ENCODE measurements around the gene ZNF469.

Gene ZNF469

GRCh38 chr16:88375236-88375975 is 7.4 kb upstream of the ZNF469 start:
- Mint-ChIP-seq H3K36me3 (ENCODE audit: low read depth) (no peaks in the 10 kb centered on the region), H3K27ac (no peak overlapping the region), H3K9me3 (no peaks in the 10 kb centered on the region), H3K27me3 (peaks cover 8% of the 10 kb centered on the region), H3K4me1 (ENCODE audit: low read depth) (no peaks in the 10 kb centered on the region), H3K4me3 (no peak overlapping the region)
- intact Hi-C loops (cut with micrococcal nuclease) = no loop called here

- Mint-ChIP-seq H3K4me3 (no peak overlapping the region), H3K9me3 (no peaks in the 10 kb centered on the region), H3K36me3 (ENCODE audit: low read depth) (no peaks in the 10 kb centered on the region), H3K27me3 (peaks cover 8% of the 10 kb centered on the region), H3K4me1 (ENCODE audit: low read depth) (no peaks in the 10 kb centered on the region), H3K27ac (no peak overlapping the region)
- intact Hi-C loops (cut with micrococcal nuclease) = no loop called here
Observed at GRCh38 chr16:88375996-88376834, 6.5 kb upstream of the ZNF469 start.

DNA sequence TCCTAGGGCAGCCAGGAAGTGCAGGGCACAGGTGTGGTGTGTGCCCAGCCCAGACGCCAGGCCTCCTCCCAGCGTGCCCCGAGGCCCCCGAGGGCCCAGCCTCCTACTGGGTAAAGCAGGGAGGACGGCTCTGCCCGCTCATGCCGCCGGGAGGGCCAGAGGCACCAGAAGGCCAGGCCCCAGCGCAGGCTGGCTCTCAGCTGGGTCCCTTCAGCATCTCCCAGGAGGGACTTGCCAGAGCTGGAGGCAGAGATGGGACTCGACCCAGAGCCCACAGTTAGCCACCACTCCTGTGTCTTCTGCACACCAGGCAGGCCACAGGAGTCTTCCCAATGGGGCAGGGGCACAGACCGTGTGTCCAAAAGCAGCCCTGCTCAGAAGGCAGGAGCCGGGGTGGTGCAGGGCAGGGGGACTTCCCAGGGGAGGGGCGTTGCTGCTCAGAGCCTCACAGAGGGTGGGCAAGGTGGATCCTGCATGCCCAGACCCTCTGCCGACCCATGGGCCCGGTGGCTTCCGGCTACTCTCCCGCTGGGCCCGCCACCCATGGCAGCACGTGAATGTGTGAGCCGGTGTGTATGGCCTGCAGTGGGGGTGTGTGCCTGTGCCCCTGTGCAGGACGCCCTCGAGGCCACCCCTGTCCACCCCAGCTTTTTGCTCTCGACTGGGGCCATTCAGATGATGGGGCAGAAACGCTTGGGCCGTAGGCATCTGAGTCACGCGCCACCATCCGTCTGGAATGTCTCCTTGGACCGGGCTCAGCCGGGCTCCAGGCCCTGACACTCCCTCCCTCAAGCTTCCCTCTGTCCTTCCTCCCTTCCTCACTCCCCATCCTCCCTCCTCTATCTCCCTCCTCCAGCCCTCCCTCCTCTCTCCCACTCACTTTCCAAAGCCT is 5.7 kb upstream of the ZNF469 start:
- no peaks in the 10 kb centered on the region for H3K36me3 Mint-ChIP-seq (ENCODE audit: low read depth)
- H3K4me3 Mint-ChIP-seq = no peak overlapping the region
- no peaks in the 10 kb centered on the region for H3K4me1 Mint-ChIP-seq (ENCODE audit: low read depth)
- H3K27me3 Mint-ChIP-seq = peaks cover 8% of the 10 kb centered on the region
- H3K9me3 Mint-ChIP-seq = no peaks in the 10 kb centered on the region
- intact Hi-C loops (cut with micrococcal nuclease) = no loop called here
- H3K27ac Mint-ChIP-seq = no peak overlapping the region

GRCh38 chr16:88377961-88378360 is 4.8 kb upstream of the ZNF469 start:
- Mint-ChIP-seq H3K9me3 (no peaks in the 10 kb centered on the region), H3K27me3 (peaks cover 8% of the 10 kb centered on the region), H3K4me1 (ENCODE audit: low read depth) (no peaks in the 10 kb centered on the region), H3K4me3 (no peak overlapping the region), H3K27ac (no peak overlapping the region), H3K36me3 (ENCODE audit: low read depth) (no peaks in the 10 kb centered on the region)
- intact Hi-C loops (cut with micrococcal nuclease) = no loop called here

GRCh38 chr16:88378401-88378800 is 4.4 kb upstream of the ZNF469 start:
- Mint-ChIP-seq H3K4me1 (ENCODE audit: low read depth) (no peaks in the 10 kb centered on the region), H3K27me3 (peaks cover 8% of the 10 kb centered on the region), H3K4me3 (no peak overlapping the region), H3K36me3 (ENCODE audit: low read depth) (no peaks in the 10 kb centered on the region), H3K9me3 (no peaks in the 10 kb centered on the region), H3K27ac (no peak overlapping the region)
- intact Hi-C loops (cut with micrococcal nuclease) = no loop called here

GRCh38 chr16:88378836-88379693 is 3.7 kb upstream of the ZNF469 start:
- no peak overlapping the region for H3K4me3 Mint-ChIP-seq
- no peaks in the 10 kb centered on the region for H3K4me1 Mint-ChIP-seq (ENCODE audit: low read depth)
- H3K27me3 Mint-ChIP-seq = peaks cover 9% of the 10 kb centered on the region
- H3K36me3 Mint-ChIP-seq (ENCODE audit: low read depth) = no peaks in the 10 kb centered on the region
- no peaks in the 10 kb centered on the region for H3K9me3 Mint-ChIP-seq
- H3K27ac Mint-ChIP-seq = no peak overlapping the region
- intact Hi-C loops (cut with micrococcal nuclease) = no loop called here

GRCh38 chr16:88379694-88380040 is 3.1 kb upstream of the ZNF469 start:
- H3K4me3 Mint-ChIP-seq = no peak overlapping the region
- peaks cover 5% of the 10 kb centered on the region for H3K4me1 Mint-ChIP-seq (ENCODE audit: low read depth)
- H3K27ac Mint-ChIP-seq = no peak overlapping the region
- no peaks in the 10 kb centered on the region for H3K36me3 Mint-ChIP-seq (ENCODE audit: low read depth)
- peaks cover 13% of the 10 kb centered on the region for H3K27me3 Mint-ChIP-seq
- H3K9me3 Mint-ChIP-seq = no peaks in the 10 kb centered on the region
- intact Hi-C loops (cut with micrococcal nuclease) = no loop called here

DNA sequence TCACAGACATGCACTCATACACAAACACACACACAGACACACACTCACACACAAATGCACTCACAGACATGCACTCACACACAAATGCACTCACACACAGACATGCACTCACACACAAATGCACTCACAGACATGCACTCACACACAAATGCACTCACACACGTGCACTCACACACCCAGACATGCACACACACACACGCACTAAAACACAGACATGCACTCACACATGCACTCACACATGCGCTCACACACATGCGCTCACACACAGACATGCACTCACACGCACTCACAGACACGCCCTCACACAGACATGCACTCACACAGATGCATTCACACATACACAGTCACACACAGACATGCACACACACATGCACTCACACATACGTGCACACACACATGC is 2.7 kb upstream of the ZNF469 start:
- Mint-ChIP-seq H3K27ac (no peak overlapping the region), H3K27me3 (peaks cover 17% of the 10 kb centered on the region), H3K4me3 (no peak overlapping the region), H3K36me3 (ENCODE audit: low read depth) (no peaks in the 10 kb centered on the region), H3K4me1 (ENCODE audit: low read depth) (peaks cover 5% of the 10 kb centered on the region), H3K9me3 (no peaks in the 10 kb centered on the region)
- intact Hi-C loops (cut with micrococcal nuclease) = no loop called here

- no peaks in the 10 kb centered on the region for H3K9me3 Mint-ChIP-seq
- no peaks in the 10 kb centered on the region for H3K36me3 Mint-ChIP-seq (ENCODE audit: low read depth)
- intact Hi-C loops (cut with micrococcal nuclease) = no loop called here
- no peak overlapping the region for H3K4me3 Mint-ChIP-seq
- peaks cover 5% of the 10 kb centered on the region for H3K4me1 Mint-ChIP-seq (ENCODE audit: low read depth)
- no peak overlapping the region for H3K27ac Mint-ChIP-seq
- H3K27me3 Mint-ChIP-seq = peaks cover 23% of the 10 kb centered on the region
Observed at GRCh38 chr16:88380619-88381018, 2.1 kb upstream of the ZNF469 start.

DNA sequence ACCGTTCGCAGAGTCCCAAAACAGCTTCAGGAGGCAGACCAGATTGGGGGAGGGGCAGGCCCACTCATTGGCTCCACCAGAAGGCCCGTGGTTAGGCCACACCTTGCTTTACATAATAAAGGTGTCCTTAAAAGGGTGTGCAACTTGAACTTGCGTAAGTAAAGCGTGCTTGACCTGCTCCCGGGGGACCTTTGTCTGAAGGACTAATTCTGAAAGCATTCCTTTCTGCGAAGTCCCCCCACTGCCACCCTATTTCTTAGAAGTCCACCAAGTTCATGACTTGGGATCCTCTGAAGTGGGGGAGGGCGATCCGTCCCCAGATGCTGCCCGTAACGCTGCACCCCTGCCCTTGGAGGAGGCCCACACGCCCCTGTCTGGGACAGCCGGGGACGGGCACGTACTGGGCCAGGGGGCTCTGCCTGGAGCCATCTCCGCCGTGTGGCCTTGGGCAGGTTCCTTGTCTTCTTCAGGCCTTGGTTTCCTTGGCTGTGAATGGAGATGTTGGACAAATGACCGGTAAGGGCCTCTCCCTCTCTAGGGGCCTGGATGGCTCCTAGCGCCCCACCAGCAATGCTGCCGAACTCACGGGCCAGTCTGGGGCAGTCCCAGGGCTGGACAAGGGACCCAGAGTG is 823 bp upstream of the ZNF469 start:
- peaks cover 5% of the 10 kb centered on the region for H3K4me1 Mint-ChIP-seq (ENCODE audit: low read depth)
- H3K27ac Mint-ChIP-seq = no peak overlapping the region
- H3K9me3 Mint-ChIP-seq = no peaks in the 10 kb centered on the region
- peaks cover 35% of the 10 kb centered on the region for H3K27me3 Mint-ChIP-seq
- no peak overlapping the region for H3K4me3 Mint-ChIP-seq
- intact Hi-C loops (cut with micrococcal nuclease) = no loop called here
- H3K36me3 Mint-ChIP-seq (ENCODE audit: low read depth) = no peaks in the 10 kb centered on the region

DNA sequence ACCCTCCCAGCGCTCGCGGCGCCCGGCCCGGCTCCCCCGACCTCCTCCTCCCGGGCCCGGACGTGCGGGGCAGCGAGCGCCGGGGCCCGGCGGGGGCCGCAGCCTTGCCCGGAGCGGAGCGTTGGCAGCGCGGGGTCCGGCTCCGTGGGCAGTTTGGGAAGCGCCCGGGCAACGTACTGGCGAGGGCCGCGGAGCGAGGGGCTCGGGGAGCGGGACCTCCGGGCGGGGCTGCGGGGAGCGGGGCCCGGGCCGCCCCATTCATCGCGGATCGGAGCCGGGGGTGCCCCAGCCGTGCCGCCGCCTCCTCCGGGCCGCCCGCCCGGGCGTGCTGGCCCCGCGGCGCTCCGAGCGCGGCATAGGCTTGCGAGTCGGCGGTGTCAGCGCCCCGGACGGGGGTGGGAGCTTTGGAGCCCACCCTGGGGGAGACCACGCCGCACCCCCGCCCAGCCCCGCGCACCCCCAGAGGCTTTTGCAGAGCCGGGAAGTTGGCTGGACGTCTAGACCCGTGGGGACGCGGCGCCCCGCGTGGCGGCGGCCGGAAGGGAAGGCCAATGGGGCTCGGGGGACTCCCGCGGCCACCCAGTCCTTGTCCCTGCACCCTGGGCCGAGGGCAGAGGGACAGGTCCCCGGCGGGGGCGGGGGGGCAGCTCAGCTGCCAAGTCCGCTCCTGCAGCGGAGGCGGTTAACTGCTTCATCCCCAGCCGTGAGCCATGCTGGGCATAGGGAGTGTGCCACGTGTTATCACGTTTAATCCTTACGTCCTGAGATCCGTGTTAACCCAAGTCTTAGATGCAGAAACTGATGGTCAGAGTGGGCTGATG is 852 bp downstream of the ZNF469 start:
- intact Hi-C loops (cut with micrococcal nuclease) = no loop called here
- H3K4me1 Mint-ChIP-seq (ENCODE audit: low read depth) = peaks cover 5% of the 10 kb centered on the region
- H3K4me3 Mint-ChIP-seq = no peak overlapping the region
- peaks cover 45% of the 10 kb centered on the region for H3K27me3 Mint-ChIP-seq
- H3K9me3 Mint-ChIP-seq = no peaks in the 10 kb centered on the region
- H3K36me3 Mint-ChIP-seq (ENCODE audit: low read depth) = no peaks in the 10 kb centered on the region
- no peak overlapping the region for H3K27ac Mint-ChIP-seq

DNA sequence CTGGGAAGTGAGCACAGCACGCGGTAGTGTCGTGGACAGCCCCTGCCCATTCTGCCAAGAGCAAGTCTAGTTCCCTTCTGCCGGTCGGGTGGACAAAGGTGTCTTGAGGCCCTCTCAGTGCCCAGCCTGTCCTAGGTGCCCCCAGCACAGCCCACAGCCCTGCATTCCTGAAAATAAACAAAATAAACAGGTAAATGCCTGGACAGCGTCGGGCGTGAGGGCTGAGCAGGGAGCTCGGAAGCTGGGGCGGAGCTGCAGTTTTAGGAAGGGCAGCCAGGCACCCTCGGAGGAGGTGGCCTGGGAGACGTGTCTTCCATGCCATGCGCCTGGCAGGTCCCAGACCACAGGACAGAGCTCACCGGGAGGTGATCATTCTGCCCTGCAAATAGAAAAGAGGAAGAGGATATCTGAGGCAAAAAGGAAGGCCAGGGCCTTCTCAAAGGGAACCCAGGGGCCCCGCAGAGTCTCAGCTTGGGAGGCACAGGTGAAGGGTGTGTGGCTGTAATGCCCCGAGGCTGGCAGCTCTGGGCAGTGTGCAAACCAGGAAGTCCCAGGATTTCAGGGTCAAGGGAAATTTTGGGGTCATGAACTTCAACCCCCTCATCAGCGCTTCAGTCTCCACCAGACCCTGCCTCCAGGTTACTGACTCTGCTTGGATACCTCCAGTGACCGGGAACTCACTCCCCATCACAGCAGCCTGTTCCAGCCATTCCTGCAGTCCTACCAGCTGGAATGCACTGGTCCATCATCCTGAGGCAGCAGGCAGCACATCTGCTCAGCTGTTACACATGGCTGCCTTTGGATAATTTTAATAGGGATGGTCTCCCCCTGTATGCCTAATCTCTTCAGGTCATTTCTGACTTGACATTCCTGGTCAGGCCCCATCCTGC is 1.7 kb downstream of the ZNF469 start:
- H3K4me1 Mint-ChIP-seq (ENCODE audit: low read depth) = peaks cover 5% of the 10 kb centered on the region
- H3K9me3 Mint-ChIP-seq = no peaks in the 10 kb centered on the region
- no peak overlapping the region for H3K4me3 Mint-ChIP-seq
- no peaks in the 10 kb centered on the region for H3K36me3 Mint-ChIP-seq (ENCODE audit: low read depth)
- H3K27ac Mint-ChIP-seq = no peak overlapping the region
- peaks cover 48% of the 10 kb centered on the region for H3K27me3 Mint-ChIP-seq
- intact Hi-C loops (cut with micrococcal nuclease) = no loop called here

Data from dendritic cell treated with granulocyte-macrophage colony-stimulating factor and Interleukin-4, amounts not matched to agents 40 ng/mL and 50 ng/mL, for 4 days (primary cell).